Superior temporal gyrus (tissue), 1 donor: Measurements from ENCODE around the gene CSRNP2.
"Not testable (repeated sequence)": the region's sequence is repeated elsewhere in the genome, so short reads cannot be mapped to it uniquely, and the experiment has no call there.

Experiments
- DNase-seq: peaks from one replicate; pipeline ENCODE4 v3.0.0-alpha.2; 2016; ENCODE audit errors: extremely low spot score

CSRNP2 gene, protein sequence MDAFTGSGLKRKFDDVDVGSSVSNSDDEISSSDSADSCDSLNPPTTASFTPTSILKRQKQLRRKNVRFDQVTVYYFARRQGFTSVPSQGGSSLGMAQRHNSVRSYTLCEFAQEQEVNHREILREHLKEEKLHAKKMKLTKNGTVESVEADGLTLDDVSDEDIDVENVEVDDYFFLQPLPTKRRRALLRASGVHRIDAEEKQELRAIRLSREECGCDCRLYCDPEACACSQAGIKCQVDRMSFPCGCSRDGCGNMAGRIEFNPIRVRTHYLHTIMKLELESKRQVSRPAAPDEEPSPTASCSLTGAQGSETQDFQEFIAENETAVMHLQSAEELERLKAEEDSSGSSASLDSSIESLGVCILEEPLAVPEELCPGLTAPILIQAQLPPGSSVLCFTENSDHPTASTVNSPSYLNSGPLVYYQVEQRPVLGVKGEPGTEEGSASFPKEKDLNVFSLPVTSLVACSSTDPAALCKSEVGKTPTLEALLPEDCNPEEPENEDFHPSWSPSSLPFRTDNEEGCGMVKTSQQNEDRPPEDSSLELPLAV

DNA sequence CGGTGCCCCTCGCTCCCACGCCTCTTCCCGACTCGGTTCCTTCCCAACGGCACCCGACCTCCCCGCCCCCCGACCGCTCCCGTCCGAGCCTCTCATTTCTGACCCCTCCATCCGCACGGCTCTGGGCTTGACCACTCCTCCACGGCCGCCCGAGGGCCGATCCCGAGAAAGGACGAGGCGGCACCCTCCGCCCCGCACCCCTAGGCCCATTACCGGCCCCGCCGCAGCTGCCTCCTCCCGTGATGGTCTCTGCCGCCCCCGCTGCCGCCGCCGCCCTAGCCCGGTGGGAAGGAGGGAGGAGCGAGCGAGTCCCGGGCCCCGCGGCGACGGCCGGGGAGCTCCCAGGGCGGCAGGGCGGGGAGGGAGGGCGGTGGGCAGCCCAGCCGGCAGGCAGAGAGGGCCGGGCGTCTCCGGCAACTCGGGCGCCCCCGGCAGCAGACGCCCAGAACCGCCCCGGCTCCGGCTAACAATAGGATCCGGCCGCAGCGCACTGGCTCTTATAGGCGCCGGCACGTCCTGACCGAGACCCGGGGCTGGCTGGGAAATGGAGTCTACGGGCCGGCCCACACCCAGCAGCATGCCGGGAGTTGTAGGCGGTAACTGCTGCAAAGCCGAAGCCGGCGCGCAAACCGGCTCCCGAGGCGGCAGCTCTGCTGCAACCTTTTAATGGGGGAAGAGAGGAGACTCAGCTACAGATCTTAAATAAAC, at the start of gene CSRNP2:
Gene CSRNP2, minus strand, starts transcription at position 471 of the 708 bp plus-strand sequence. CDS start 7,035 bp downstream, outside the sequence.
- peak; percentile 96 for DNase-seq

DNA sequence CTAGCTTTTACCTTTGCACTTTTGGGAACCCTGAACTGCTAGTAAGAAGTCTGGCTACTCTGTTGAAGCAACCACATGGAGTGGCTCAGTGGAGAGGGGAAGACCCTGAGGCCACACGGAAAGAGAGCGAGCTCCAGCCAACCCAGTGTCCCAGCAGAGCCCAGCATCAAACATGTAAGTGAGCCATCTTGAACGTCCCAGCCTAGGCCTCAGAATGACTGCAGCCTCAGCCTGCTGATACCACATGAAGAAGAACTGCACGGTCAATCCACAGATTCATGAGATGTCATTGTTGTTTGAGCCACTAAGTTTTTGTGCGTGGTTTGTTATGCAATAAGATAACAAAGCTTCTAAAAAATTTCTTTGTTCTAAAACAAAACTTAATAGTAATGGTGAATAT, 49.3 kb upstream of the CSRNP2 start:
- no peak for DNase-seq

DNA sequence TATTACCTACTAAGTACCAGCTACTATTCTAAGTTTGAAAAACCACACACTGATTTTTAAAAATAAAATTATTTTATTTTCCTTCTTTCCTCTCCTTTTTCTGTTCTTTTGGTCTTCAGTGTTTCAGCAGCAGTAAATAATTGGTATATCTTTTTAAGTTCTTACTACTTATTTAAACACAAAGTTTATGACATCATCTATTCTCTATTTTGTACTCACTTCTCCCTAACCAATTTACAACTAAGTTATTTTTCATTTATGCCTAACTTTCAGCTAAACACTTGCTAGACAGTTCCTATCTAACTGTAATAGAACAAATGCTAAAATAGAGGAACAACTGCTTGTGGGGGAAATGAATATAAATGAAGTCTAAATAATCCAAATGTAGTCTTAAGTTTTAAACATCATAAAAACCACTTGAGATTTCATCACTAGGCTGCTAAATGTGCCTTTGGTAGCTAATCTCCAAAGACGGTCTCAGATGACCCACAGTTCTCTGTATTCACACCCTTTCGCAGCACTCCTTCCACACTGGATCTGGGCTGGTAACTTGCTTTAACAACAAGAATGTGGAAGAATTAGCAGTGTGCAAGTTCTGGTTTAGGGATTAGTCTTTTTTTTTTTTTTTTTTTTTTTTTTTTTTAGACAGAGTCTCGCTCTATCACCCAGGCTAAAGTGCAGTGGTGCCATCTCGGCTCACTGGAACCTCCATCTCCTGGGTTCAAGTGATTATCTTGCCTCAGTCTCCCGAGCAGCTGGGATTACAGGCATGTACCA, 48.5 kb upstream of the CSRNP2 start:
- no peak for DNase-seq

DNA sequence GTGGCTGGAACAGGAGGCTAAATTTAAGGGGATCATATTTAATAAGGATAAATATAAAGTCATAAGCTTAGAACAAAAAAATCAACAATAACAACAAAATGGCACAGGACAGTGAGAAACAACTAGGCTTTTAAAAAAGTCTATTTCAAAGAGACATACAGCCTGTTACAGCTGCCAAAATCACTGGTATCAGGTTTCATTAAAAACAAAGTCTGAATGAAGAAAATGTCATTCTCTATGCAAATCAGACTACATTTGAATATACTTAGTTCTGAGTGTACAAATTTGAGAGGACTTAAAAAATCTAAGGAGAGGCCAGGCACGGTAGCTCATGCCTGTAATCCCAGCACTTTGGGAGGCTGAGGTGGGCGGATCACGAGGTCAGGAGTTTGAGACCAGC, 45.5 kb upstream of the CSRNP2 start:
- DNase-seq: no peak

DNA sequence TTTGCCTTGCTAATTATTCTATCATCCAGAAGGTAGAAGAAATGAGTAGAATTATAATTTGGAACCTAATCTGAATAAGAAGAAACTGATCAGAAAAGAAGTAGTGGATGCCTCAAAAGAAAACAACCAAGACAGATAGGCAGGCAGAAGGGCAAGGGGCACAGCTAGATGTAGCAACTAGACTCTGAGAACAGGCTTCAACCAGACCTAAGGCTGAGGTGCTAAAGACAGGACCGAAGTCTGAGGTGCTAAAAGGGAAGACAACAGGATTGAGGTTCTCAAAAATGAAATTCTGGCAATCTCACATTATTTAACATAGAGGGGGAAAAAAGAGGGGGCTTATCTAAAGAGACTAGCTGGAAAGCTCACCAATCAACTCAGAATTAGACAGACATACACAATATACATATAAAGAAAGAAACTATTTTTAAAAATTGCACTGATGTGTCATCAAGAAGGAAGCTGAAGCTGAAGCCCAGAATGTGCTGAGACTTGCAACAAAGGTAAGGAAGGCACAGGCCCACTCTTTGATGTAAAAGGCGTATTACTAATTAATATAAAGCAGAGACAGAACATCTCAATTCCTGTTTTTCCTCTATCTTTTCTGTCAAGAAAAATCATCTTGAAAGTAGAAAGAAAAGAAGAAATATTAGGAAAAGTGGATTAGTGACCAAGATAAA, 43.8 kb upstream of the CSRNP2 start:
- no peak for DNase-seq

DNA sequence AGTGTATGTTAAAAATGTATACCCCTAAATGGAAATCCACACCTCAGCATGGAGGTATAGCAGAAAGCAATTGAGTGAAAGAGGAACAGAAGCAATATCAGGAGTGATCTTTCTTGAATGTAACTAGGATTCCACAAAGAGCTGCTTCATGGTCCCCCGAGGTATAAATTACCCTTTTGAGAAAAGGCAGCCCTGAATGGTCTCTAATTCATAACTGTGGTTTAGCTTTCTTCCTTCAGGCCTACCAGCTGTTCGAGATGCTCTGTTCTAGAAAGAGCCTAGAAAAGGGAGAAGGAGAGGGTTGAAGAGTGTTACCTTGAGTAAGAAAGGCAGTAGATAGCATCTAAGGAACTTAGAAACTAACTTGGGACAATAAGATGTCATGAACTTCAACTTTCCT, 42.9 kb upstream of the CSRNP2 start:
- no peak for DNase-seq

DNA sequence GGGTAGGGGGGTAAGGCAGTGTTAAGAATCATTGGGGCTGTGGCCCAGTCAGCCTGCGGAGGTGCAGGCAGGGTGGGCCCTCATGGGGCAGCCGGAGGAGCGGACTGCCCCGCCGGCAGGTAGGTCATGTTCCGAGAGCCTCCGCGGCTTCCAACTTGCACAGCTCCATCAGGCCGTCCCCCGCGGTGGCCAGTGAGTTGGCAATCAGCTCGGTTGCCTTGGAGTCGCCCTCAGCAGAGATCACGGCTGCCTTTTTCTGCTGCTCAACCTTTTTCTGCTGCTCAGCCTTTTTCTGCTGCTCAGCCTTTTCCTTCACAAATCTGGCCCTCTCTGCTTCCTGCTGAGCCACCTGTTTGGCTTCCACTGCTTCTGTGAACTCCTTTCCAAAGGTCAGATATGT, 41.1 kb upstream of the CSRNP2 start:
- no peak for DNase-seq

DNA sequence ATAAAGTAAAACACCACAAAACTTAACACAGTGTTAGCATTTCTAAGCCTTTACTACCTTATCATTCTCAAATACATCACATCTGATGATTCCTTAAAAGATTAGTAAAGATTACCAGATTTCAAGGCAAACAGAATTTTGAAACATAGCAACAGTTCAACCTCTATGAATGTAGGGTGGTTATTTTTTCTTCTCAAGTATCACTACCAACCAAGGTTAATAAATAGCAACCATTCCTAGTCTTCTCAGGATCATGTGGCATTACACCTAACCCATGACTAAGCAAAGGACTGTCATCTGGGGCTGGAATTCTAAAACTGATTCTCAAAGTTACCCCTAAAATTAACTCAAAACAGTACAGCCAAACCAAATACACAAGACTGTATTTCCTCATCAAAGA, 39.4 kb upstream of the CSRNP2 start:
- DNase-seq: no peak

DNA sequence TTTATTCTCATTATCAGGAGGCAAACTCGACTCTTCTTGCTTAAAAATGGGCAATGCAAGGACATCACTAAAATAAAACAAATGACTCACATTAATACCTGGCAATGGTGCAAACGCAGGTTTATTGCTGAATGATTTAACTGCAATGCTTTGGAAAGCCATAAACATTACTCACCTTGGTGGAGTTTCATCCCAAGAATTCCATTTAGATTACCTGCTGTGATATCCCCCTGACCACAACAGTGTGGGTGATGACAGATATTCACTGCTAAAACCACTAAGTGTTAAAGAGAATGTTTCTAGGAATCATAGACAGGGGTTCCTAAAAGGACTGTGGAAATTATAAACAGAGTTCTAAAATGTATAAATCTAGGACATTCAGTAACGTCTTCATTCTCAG, 35.3 kb upstream of the CSRNP2 start:
- no peak for DNase-seq

DNA sequence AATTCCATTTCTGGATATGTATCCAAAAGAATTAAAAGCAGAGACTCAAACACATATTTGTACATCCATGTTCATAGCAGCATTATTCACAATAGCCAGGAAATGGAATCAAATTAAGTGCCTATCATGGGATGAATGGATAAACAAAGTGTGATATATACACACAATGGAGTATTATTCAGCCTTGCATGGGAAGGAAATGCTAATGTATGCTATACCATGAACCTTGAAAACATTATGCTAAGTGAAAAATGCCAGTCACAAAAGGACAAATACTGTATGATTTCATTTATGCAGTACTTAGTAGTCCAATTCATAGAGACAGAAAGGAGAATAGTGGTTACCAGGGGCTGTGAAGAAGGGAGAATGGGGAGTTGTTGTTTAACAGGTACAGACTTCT, 32.1 kb upstream of the CSRNP2 start:
- no peak for DNase-seq

DNA sequence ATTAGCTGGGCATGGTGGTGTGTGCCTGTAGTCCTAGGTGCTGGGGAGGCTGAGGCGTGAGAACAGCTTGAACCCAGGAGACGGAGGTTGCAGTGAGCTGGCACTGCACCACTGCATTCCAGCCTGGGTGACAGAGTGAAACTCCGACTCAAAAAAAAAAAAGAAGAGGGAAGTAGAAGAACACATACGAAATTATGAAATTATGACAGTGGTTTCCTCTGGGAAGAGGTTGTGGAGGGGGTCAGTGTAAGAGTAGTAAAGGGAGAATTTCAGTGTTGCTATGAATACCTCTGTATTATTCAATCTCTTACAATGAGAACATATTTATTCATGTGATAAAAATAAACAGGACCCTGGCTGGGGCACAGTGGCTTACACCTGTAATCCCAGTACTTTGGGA, 24.7 kb upstream of the CSRNP2 start:
- DNase-seq: no peak

DNA sequence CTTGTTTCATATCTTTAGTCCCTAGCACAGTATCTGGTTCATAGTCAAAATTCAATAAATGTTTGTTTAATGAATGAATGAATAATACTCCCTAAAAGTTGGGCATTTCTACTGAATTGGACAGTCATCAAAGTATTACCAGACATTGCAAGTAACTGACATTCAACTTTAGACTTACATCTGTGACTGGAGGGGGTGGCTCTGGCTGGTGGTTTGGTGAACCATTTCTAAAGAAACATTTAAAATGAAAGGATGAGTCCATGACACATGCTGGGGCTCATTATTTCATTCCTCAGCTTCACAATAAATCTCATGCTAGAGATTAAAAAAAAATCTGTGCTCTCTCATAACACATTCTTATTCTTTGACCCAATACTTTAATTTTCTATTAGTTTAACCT, 20.6 kb upstream of the CSRNP2 start:
- DNase-seq: no peak

DNA sequence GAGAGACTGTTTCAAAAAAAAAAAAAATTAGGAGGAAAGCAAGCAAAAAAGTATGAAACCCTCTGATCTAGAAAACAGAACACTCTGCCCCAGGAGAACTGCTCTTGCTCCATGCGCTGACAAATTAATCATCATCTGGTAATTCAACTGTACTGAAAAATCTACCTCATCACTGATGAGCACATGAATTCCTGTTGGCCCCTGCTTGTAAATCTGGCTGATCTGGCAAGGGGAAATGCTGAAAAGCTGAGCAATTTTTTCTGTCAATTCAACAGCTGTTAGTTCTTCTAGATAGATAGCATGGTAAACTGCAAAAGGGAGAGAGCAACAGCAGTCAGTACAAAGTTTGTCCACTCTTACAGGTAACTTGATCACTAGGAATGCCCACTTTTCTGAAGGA, 15.2 kb upstream of the CSRNP2 start:
- DNase-seq: no peak

DNA sequence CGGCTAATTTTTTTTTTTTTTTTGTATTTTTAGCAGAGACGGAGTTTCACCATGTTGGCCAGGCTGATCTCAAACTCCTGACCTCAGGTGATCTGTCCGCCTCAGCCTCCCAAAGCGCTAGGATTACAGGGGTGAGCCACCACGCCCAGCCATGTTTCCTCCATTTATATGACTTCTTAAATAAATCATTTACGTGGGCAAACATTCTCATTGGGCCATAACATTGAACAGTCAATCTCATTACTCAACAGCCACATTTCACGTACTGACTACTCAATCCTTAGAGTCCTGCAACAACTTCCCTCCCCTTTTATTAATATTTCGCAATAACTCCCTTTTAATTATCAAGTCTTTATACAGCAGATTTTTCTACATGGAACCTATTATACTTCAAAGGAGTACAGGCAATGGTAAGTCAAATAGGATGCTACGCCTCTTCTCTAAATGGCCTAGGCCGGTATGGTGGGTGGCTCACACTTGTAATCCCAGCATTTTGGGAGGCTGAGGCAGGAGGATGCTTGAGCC, 7.4 kb upstream of the CSRNP2 start:
- DNase-seq: no peak

DNA sequence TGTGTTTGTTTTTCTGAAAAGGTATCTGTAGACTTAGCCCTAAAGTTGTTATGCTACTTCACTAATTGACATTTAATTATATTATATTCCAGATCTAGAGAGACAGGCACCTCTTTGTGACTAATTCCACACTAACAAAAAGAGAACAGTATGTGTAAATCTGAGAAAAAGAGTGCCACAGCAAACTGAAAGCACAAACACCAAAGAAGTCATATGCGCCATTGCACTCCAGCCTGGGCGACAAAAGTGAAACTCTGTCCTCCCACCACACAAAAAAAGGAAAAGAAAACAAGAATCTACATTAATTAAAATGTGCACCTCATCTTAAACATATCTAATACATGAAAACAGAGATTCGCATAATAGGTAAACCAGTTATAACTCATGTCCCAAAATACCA, 4.4 kb upstream of the CSRNP2 start:
- DNase-seq: no peak

DNA sequence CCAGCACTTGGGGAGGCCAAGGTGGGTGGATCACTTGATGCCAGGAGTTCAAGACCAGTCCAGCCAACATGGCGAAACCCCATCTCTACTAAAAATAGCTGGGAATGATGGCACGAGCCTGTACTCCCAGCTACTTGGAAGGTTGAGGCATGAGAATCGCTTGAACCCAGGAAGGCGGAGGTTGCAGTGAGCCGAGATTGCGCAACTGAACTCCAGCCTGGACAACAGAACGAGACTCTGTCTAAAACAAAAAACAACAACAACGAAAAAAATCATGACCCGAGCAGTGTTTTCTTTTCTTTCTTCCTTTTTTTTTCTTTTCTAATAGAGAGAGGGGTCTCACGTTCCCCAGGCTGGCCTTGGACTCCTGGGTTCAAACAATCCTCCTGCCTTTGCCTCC, 3.5 kb upstream of the CSRNP2 start:
- DNase-seq: no peak

DNA sequence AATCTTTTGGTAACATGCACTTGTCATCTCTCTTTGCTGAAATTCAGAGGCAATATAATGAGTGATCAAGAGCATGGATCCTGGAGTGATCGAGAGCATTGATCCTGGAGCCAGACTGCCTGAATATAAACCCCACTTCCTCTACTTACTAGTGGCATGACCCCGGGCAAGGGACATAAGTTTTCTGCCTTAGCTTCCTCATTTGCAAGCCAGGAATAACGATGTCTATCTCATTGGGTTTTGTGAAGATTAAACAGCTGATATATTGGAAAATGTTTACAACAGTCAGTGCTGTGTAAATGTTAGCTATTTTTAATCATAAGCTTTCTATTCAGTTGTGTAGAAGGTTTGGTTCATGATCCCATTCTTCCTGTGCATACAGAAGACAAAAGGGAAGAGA, 2.4 kb upstream of the CSRNP2 start:
- no peak for DNase-seq

DNA sequence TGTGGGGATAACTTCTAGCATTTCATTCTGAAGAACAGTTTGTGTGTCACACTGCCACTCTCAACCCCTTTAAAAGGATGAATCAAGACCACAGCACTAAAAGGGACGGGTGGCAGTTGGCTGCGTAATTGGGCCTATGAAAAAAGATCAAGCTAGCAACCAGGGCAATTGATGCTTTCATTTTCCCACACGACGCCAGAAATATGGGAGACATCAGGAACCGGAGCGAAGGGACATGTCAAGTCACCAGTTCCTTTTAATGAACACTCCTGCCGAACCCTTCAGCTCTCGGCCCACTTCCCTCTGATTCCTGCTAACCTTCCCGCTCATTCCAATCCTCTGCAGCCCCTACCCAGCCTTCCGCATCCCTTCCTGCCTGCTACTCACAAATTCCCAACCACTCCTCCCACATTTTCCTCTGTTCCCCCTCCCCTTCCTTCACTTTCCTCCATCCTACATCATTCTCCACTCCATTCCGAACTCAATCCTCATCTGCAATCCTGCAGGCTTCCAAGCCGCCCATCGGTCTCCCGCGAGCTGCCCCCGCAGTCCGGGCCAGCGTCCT, 753 bp downstream of the CSRNP2 start:
- DNase-seq: peak; percentile 66

DNA sequence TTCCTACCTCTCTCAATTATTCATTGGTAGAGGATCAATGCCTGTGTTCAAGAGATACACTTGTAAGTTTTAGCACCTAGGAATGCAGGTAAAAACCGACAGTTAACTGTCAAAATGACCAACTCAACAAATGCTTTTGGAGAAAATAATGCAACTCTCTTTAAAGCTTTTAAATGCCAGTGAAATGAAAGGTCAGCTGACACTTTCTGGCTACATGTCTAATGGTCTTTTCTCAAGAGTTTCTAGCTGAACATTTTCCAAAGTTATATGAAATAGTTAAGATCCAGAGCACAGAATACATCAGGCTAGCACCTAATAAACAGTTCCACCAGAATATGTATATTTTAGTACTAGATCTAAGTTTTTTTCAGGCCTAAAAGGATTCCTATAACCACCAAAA, 2.0 kb downstream of the CSRNP2 start:
- no peak for DNase-seq

DNA sequence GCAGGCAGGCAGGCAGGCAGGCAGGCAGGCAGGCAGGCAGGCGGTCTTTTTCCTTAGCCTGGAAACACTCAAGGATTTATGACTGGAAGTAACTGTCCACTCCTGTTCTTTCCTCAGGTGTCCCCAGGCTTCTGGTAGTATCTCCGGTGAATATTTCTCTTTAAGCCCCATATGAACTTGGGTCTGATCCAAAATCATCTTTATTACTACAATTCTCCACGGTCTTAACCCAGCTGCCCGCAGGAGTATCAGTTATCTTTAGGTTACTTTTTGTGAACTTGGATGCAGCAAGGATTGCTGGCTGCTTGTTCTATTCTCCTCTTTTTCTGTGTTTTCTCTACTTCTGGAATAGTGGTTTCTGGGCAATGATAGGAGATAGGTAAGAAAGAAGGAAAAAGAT, 3.3 kb downstream of the CSRNP2 start:
- DNase-seq: no peak

DNA sequence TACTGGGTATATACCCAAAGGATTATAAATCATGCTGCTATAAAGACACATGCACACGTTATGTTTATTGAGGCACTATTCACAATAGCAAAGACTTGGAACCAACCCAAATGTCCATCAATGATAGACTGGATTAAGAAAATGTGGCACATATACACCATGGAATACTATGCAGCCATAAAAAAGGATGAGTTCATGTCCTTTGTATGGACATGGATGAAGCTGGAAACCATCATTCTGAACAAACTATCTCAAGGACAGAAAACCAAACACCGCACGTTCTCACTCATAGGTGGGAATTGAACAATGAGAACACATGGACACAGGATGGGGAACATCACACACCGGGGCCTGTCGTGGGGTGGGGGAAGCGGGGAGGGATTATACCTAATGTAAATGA, 4.5 kb downstream of the CSRNP2 start:
- not testable (repeated sequence) for DNase-seq
